HCT116 (cell line): ENCODE measurements around the gene DPP4.

ENCODE experiments used
- EZH2 ChIP-seq: fragments of 200-600 bp; sonication (generic); IDR thresholded peaks from 2 replicates; pipeline ENCODE4 v1.6.1; 2017; ENCODE audit warnings: antibody characterized with exemption, mixed run types
- EZH2phosphoT487 ChIP-seq: fragments of 200-600 bp; IDR thresholded peaks from 2 replicates; pipeline ENCODE4 v1.6.1; 2018; ENCODE audit warnings: antibody characterized with exemption, borderline replicate concordance
- FOSL1 ChIP-seq: IDR thresholded peaks from 2 replicates; pipeline ENCODE4 v1.6.1; 2012; ENCODE audit warnings: low read depth
- SRF ChIP-seq: IDR thresholded peaks from 2 replicates; pipeline ENCODE4 v1.6.1; 2012; ENCODE audit warnings: low read depth
- TF ChIP-seq, protein P1 (sequence below), 3 experiments: fragments of 200-600 bp in 1 of 3; sonication (generic) in 1 of 3; IDR thresholded peaks in 2 of 3; conservative IDR thresholded peaks in 1 of 3; 2 replicates each; pipeline ENCODE4 v1.5.1; 2012 to 2017; ENCODE audit warnings: low read depth in 2 of 3, low read length in 2 of 3, antibody characterized with exemption in 1 of 3, borderline replicate concordance in 1 of 3, control low read depth in 1 of 3, mild to moderate bottlenecking in 1 of 3, mixed read lengths in 1 of 3, mixed run types in 1 of 3, moderate library complexity in 1 of 3; ENCODE audit not compliant: insufficient read depth in 1 of 3

DNA sequence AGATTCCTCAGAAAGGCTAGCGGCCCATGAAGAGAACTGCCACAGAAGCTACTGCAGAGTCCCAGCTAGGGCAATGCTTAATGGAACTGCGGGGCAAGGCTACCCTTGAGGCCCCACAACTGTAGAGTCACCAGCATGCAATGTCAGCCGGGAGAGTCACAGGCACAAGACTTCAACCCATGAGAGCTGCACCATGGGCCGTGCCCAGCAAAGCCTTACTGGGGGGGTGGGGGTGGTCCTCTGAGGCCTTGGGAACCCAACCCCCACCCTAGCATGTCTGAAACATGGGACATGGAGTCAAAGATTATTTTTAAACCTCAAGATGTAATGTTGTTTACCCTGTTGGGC, 20.2 kb downstream of the DPP4 start:
- no peak for TF ChIP-seq EZH2
- TF ChIP-seq, protein P1, sequence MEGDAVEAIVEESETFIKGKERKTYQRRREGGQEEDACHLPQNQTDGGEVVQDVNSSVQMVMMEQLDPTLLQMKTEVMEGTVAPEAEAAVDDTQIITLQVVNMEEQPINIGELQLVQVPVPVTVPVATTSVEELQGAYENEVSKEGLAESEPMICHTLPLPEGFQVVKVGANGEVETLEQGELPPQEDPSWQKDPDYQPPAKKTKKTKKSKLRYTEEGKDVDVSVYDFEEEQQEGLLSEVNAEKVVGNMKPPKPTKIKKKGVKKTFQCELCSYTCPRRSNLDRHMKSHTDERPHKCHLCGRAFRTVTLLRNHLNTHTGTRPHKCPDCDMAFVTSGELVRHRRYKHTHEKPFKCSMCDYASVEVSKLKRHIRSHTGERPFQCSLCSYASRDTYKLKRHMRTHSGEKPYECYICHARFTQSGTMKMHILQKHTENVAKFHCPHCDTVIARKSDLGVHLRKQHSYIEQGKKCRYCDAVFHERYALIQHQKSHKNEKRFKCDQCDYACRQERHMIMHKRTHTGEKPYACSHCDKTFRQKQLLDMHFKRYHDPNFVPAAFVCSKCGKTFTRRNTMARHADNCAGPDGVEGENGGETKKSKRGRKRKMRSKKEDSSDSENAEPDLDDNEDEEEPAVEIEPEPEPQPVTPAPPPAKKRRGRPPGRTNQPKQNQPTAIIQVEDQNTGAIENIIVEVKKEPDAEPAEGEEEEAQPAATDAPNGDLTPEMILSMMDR (IDR thresholded peaks at IDR 0.05 in 2 of 3, conservative IDR thresholded peaks at IDR 0.05 in 1 of 3; ENCODE audit: borderline replicate concordance in 1 of 3, insufficient read depth in 1 of 3, low read depth in 2 of 3, low read length in 2 of 3) = no peak
- no peak for TF ChIP-seq SRF
- TF ChIP-seq EZH2phosphoT487 = no peak
- no peak for TF ChIP-seq FOSL1
